Activated gamma-delta T cell treated with anti-CD3 and anti-CD28 coated beads, Interleukin-2, amount 50 U/mL, for 16 hours (primary cell): ENCODE results near the gene ANKRD55.
"Not testable (repeated sequence)": the region's sequence is repeated elsewhere in the genome, so short reads cannot be mapped to it uniquely, and the experiment has no call there.

ENCODE experiments used
- DNase-seq: peaks from one replicate; pipeline ENCODE4 v3.0.0-alpha.2; 2020; ENCODE audit warnings: low read depth

The ANKRD55 gene

DNA sequence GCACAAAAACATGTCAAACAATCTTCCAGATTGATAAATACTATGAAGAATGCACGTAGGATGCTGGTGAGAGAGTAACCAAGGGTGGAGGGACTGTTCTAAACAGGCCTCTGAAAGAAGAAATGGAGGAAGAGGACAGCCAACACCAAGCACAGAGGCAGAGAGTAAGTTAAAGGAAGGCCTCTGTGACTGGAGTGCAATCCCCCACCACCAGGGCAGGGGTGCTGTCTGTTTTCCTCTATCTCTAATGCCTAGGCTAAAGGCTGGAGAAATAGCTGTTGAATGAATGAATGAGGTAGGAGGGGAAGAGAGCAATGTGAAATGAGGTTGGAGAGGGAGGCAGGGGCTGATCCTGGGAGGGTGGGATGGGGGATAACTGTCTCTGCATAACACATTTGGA is 88.9 kb downstream of the ANKRD55 start:
- DNase-seq = no peak

DNA sequence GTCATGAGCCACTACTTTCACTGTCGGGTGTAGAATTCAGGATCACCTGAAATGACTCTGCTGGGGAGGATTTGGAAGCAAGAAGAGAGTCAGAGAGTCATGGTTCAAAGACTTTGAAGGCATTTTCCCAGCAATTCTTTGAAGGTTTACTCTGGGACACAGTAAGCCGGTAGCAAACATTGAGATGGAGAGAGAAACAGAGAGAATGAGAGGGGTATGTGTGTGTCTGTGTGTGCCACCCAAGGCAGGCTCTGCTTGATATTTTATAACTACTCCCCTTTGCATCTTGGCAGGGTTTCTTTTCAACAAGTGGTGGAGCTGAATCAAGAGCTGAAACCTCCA is 89.8 kb downstream of the ANKRD55 start:
- no peak for DNase-seq

DNA sequence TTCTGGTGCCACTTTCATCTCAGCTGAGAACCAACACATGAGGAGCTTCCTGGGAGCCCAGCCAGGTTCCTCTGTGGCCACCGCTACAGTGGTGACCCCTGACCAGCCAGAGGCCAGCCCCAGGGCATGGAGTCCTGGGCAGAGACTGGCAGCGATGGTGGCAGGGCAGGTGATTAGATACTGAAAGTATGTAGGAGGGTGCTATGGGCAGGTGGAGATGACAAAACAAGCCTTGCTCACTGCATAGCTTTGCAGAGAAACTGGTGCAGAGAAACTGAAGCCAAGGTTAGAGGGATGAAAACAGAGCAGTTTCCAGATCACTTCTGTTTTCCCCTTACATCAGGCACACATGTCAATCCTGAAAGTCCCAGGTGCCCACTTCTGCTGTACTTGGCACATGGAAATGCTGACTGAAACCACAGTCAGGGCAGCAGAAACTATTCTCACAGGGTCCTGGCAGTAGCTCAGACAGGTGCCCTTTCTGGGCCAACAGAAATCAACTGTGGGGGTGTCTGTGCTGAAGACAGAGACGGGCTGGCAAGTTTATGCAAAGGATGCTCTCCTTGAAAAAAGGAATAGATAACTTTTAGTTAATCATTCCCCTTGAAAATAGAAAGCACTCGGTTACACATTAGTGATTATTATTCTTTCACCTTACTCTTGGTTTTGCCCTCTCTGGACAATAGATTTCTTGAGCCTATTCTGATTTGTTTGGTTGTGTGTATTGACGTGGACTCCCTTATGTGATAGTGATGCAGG is 90.3 kb downstream of the ANKRD55 start:
- no peak for DNase-seq

DNA sequence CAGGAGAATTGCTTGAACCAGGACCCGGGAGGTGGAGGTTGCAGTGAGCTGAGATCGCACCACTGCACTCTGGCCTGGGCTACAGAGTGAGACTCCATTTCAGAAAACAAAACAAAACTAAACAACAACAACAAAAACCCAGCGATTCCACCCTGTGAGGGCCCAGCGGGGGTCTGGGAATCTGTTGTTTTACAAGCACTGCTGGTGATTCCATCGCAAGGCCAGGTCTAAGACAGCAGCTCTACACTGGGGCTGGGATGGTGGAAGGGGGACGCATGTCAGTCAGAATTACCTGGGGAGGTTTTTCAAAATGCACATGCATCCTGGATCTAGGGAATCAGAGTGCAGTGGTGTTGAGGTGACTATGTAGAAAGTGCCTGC is 90.9 kb downstream of the ANKRD55 start:
- no peak for DNase-seq

DNA sequence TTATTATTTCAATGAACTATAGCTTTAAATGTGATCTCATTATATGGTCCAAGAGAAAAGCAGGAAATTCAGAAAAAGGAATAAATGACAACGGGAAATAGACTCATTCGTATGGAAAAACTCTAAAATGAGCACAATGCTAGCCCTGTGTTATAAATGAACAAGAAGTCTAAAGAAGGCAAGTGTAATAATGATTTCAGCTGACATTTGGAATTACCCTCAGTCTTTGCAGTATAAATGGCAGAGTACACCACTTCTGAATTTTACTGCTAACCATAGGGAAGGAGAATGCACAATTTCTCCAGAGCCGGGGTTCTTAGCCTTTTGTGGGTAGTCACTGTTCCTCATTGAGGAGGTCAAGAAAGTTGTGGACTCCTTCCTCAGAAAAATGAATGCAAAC is 93.1 kb downstream of the ANKRD55 start:
- DNase-seq = no peak

DNA sequence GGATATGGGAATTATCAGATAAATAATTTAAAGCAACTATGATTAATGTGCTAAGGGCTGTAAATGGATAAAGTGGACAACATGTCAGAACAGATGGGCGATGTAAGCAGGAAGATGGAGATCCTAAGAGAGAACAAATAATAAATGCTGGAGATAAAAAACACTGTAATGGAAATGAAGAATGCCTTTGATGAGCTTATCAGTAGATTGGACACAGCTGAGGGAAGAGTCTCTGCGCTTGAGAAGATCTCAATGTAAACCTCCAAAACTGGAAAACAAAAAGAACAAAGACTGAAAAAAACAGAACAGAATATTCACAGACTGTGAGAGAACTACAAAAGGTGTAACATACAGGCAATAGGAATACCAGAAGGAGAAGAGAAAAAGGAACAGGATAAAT is 102.5 kb downstream of the ANKRD55 start:
- DNase-seq = no peak

DNA sequence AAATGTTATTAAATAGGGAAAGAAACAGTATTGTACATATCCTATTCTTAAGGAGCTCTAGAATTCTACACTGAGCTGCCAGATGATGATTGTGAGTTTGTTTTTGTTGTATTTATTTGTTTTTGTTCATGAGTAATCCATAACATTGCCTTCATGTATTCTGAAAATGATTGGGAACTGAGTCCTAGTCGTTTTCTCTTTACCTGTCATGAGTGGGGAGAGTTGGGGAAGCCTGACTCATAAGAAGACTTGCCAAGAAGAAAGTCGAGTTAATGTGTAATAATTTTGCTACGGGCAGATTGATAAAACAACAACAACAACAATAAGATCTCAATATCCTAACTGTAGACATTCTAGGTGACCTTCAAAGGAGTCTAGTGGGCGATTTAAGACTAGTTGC is 103.8 kb downstream of the ANKRD55 start:
- DNase-seq = no peak

DNA sequence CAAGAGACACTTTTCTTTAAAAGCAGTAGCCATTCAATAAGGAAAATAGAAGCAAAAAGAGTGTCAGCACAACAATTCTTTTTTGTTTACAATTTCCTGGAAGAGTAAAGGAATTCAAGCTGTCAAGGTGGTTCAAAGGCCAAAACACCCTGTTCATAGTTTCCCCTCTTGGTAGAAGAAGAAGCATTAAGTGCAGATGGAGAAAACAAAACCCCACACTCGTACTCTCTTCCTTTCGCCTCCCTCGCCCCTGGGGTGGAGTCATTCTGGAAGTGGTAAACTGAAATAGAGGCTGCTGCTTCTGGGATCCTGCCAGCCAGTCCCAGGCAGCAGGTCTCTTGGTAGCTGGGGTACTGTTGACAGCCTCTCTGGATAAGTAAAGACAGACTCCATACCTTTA is 105.0 kb downstream of the ANKRD55 start:
- DNase-seq = no peak

DNA sequence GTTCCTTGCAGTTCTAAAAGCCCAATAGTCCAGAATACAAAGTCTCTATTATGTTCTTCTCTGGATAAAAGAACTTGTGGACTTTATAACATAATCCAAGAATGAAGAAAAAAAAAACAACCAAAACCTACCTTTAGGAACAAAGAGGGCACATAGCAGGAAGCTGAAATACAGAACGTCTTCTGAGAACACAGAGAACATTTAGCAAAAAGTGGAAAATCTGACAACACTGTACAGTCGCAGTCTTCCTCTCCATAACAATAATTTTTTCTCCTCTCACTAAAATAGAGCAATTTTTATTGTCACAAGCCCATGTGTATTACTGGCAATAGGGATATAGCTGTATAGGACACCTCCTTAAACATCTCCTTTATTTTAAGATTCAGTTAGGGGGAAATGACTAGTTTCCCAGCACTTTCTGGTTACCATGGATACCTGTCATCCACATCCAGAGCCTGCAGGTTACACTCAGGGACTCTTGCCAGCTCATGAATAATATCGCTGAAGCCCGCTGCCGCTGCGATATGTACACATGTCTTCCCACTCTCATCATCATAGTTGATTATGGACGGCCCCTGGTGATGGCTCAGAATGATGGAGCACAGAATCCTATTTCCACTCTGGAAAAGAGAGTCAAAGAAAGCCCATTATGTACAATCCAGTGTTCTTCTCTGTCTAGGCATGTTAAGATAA is 106.5 kb downstream of the ANKRD55 start:
- DNase-seq = no peak

DNA sequence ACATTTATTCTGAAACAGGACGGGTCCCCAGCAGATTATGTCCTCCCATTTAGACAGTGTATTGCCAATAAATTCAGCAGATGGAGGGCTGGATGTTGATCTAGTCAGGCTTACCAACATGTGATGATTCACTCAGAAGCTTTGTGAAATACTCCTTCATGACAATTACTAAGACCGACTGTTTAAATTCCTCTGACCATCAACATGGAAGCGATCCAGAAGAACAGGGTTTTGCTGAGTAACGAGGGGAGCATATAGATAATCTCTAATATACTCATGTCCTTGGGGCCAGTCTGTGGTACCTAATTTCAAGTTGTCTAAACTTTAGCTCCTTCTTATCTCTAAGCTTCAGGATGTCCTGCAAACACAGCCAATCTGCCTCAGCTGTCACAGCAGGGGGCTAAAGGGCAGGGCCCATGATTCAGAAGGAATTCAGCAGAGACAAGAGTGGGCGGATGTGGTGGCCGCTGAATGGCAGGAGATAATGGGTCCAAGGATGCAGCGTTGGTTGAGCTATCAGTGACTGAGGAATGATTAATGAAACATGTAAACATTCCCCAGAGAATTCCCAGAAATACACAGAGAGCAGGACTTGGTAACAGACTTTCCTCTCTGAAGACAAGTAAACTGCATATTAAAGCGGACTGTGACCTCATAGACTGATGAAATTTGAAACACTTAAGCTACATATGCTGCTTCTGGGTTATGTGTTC is 109.4 kb downstream of the ANKRD55 start:
- no peak for DNase-seq

DNA sequence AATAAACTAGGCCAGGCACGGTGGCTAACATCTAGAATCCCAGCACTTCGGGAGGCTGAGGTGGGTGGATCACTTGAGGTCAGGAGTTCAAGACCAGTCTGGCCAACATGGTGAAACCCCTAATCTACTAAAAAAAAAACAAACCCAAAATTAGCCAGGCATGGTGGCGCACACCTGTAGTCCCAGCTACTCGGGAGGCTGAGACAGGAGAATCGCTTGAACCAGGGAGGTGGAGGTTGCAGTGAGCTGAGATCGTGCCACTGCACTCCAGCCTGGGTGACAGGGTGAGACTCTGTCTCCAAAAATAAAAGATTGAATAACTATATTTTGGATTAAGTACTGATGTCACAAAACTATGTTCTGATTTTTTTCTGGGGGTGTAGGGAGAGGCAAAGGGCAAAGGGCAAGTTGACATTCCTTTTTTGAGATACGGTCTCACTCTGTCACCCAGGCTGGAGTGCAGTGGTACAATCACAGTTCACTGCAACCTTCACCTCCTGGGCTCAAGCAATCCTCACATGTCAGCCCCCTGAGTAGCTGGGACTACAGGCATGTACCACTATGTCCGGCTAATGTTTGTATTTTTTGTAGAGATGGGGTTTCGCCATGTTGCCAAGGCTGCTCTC is 110.7 kb downstream of the ANKRD55 start:
- not testable (repeated sequence) for DNase-seq

DNA sequence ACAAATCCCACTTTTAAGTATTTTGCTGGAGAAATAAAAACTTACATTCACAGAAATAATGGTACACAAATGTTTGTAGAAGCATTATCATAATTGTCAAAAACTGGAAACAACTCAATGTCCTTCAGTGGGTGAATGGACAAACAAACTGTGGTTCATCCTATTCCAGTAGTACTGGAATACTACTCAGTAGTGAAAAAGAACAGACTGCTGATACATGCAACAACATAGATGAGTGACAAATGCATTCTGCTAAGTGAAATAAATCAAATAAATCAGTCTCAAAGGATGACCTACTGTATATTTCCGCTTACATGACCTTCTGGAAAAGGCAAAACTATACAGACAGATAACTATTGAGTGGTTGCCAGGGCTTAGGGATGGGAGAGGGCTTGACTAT is 114.1 kb downstream of the ANKRD55 start:
- DNase-seq = no peak

DNA sequence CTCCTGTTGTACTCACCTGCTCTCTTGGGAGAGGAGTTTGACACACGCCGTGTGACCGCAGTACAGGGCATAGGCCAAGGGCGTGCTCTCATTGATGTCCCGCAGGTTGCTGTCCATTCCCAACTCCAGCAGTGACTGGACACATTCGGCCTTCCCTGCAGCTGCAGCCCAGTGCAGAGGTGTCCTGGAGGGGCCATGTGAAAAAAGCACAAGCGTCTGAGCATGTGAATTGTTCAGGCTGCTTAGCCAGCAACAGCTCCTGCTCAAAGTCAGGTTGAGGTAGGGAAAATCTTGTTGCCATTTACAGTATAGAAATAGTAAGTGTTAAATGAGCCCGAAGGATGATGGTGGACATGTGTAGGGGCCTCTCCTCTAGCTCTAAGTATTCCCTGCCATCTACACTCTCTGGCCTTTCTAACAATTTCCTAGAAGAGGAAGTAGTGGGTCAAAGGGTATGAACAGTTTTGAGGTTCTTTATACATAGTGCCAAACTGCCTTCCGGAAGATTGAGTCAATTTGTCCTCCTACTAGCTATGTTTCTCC is 116.5 kb downstream of the ANKRD55 start:
- no peak for DNase-seq

DNA sequence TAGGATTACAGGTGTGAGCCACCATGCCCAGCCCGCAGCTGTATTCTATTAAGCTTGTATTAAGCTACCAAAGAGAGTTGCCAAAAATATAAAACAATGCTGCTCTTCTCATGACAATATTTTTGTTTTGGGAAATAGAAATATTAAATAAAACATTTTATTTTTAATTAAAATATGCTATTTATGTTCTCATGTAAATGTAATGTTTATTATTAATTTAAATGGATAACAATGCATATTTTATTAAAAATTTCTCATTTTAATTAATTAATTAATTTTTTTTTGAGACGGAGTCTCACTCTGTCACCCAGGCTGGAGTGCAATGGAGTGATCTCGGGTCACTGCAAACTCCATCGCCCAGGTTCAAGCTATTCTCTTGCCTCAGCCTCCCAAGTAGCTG is 117.5 kb downstream of the ANKRD55 start:
- DNase-seq = no peak

DNA sequence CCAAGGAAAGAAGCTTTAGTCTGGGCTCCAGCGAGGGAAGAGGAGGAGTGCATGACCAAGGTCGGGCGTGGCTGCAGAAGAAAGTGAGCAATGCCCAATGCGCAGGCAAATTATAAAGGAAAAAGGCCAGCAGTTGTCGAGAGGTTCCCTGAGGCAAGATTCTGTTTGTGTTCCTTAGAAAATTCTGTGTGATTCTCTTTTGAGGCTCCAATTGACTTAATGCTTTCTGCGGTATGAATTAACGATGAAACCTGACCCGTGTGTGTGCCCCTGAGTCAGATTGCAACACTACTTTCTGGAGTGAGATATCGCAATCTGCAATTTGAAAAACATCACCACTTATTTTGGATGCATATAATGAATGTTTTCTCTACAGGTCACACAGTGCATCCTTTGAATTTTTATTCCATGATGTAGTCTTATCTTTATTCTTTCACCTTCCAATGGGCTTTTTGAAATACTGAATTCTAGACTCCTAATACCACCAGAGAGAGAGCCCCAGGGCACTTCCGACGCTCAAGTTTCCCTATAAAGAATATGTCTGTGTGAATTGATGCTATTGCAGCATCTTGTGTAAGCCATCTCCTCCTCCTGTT is 120.5 kb downstream of the ANKRD55 start:
- DNase-seq = no peak

DNA sequence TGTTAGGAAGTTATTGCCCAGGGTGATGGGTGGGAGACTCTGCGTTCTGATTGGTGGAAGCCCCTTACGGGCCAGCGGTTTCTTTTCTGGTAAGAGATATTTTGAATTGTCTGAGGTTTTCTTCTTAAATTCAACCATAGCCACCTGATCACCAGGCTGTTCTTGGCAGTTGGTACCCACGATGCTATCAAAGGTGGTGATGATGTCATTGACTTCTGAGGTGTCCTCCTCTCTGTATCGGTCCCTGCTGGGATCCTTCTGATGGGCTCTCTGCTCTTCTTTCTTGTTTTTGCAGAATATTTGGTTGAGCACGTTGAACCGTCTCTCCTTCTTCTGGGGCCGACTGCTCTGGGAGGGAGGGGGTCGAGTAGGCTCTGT is 121.7 kb downstream of the ANKRD55 start:
- no peak for DNase-seq

DNA sequence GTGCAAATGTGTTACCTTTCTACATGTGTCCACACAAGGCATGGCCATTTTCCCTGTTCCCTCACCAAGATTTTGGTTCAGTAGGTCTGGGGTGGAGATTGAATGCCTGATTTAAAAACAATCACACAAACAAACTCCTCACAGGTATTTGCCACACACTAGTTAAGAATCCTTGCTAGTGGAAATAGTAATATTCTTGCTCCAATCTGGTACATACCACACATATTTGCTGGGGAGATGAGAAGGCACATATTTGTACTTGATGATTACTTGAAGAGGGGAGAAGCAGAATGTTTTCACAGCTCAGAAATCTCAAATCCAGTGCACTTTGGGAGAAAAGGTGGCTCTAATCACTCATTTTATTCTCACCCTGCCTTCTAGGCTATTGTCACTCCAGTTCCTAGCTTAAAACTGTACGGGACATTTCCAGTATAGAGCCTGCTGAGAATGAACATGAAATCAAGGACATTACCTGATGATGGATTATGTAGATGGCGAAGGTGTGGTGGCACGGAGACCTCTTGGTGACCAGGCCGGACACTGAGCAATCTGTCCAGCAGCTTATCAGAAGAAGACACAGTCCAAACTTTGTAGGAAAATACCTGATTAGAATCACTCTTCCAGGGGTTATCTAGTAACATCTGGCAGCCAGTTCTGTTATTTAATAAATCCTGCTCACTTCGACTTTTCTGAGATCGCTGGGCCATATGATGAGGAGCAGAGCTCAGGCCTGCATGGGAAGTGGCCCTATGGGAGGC is 122.3 kb downstream of the ANKRD55 start:
- no peak for DNase-seq

DNA sequence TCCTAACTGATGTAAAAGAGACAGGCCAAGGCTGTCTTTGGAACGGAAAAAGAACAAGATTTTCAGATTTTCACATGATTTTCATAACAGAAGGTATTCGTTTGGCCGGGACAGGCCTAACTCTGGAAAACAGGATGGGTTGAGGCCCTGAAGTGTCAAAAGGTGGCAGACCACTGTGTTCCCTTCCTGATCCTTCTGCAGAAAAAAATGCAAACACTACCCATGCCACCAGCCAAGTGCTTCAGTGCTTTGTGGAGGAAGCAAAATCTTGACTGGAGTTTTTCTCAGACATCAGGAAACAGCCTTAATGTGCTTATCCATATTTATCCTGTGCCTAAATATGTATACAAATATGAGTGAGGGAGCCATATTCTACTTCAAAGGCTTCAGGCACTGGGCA is 124.9 kb downstream of the ANKRD55 start:
- DNase-seq = no peak

DNA sequence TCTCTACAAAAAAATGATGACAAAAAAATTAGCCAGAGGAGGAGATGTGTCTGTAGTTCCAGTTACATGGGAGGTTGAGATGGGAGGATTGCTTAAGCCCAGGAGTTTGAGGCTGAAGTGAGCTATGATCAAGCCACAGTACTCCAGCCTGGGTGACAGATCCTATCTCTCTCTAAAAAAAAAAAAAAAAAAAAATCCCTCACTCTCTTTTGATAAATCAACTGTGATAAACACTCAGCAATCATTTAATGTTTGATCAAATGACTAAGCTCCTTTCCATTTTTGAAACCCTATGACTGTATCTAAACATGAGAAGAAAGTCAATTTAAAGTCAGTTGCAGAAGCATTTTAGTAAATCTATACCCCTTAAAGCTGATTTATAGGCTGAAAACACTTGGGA is 126.3 kb downstream of the ANKRD55 start:
- no peak for DNase-seq

DNA sequence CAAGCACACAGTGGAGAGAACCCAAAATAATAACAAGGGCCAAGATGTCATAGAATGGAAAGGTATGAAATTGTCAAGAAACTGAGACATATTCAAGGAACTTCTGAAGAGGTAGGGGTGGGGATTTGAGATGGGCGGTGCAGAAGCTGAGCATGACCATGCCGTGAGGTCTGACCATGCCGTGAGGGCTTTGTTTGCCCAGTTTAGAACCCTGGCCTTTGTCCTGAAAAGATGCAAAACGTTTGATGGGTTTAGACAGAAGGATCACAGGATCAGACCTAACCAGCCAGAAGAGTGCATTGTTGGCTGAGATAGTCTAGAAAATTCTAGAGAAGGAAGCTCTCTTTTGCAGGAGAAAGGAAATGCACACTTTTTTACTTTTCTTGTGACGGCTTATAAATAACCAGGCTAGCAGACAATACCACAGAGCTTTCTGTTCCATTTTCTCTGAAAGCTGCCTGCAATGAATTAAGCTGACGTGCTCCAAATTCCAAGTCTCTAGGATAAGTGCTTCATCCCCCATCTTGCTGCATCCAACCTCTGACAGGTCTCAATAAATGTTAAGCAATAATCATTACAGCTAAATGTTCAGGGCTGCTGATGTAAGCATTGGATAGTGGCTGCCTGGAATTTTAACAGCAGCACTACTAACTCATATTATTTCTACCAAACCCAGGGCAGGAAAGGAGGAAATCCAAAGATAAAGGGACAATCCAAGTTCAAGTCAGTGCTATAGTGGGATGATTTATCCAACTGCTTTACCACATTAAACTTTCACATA is 127.4 kb downstream of the ANKRD55 start:
- no peak for DNase-seq

DNA sequence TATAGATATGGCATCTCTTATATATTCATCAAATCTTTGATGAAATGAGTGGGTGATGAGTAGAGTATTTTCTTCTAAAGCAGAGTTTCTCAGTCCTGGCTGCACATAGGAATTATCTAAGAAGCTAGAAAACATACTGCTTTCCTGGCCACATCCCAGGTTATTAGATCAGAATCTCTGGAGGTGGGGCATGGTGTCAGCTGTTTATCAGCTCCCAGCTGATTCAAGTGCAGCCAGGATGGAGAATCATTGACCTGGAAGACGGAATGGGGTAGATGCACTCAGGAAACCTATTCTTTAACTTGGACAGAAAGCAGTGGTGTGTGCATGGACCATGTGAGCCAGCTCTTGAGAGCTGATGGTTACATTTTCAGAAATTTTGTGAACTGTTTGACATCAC is 130.2 kb downstream of the ANKRD55 start:
- no peak for DNase-seq
